ENCODE measurements around the gene GTPBP3.

GTPBP3 gene

GRCh38 chr19:17311455-17312188 lies 25.7 kb upstream of the GTPBP3 start:
- H3K4me3 ChIP-seq (ENCODE audit: low read depth, low read length), result peak overlapping the region; percentile 22
- TF ChIP-seq CTCF (conservative IDR thresholded peaks at IDR 0.05; ENCODE audit: low read depth, low read length), result no peak
- peak; percentile 87 for DNase-seq (ENCODE audit: low read depth)

DNA sequence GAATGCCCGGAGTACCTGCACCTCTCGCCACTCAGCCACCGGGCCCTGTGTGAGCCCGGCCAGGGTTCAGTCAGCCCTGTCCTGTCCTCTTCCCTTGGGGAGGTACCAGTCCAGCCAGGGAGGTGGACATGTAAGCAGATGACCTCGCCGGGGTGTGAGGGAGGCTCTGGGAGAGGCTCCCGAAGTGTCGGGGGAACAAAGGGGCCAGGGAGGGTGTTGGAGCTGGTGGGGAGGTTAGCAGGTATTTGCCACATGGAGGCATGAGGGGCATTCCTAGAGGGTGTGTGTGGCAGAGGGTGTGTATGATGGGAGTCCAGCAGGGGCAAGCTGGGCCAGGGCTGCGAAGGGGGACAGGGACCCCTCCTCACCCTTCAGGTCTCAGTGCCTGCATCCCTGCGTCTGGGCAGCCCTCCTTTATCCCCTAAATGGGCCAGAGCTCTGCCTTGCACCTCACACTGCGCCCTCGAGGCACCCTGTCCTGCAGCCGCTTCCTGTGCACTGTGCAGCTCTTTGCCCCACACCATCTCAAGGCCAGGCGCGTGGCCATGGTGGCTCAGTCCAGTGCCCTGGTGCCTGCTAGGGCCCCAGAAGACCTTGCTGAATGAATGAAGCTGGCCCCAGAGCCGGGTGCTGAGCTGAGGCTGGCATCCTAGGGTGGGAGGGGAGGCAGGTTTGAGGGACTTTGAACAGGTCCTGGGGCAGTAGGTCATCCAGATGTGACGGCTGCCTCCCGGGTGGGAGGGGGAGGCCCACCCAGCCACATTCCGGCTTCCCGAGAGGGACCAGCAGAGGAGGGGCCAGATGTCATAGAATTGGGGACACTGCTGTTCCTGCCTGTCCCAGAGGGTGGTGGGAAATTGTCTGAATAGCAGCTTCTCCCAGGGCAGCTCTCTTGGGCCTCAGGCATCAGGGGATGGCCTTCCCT lies 24.9 kb upstream of the GTPBP3 start:
- H3K4me3 ChIP-seq (ENCODE audit: low read depth, low read length), result peak overlapping the region; percentile 22
- TF ChIP-seq CTCF (conservative IDR thresholded peaks at IDR 0.05; ENCODE audit: low read depth, low read length), result no peak
- DNase-seq (ENCODE audit: low read depth), result no peak

DNA sequence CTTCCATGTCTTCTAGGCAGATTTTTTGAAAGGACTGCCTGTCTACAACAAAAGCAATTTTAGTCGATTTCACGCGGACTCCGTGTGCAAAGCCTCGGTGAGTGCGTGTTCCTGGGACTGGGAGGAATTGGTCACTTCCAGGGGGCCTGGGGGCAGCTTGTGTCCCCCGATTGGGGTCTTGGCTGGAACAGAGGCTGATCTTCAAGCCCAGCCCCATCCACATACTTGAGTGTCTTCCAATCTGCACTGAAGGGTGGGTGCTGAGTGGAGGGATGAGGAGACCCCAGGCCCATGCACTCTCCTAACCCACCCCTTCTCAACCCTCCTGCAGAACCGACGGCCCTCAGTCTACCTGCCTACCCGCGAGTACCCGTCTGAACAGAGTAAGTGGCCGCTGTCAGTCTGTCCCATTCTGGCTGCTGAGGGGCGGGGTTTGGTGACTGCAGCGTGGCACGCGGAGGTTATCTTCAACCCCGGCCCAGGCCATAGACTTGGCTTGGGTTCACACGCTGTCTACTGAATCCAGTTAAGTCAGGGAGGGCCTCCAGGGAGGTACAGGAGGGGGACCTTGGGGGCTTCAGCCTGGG lies 23.3 kb upstream of the GTPBP3 start:
- TF ChIP-seq CTCF (conservative IDR thresholded peaks at IDR 0.05; ENCODE audit: low read depth, low read length), result no peak
- H3K4me3 ChIP-seq (ENCODE audit: low read depth, low read length), result no peak overlapping the region
- DNase-seq (ENCODE audit: low read depth), result no peak

DNA sequence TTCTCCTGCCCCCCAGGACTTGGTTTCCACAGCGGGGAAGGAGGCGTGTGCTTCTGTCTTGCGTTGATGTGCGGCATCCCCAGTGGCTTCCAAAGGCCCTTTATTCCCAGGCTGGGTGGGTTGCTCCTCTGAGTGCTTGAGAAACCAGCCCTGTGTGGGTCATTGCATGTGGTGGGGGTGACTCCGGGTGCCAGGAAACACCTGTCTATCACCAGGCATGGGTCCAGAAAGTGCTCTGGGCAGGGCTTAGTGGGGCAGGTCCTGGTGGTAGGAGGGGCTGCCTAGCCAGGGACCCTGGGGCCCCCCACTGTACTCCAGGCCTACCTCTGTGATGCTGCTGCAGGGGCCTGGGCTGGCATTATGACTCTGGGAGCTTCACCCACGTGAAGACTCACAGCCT lies 18.4 kb upstream of the GTPBP3 start:
- H3K4me3 ChIP-seq (ENCODE audit: low read depth, low read length), result no peak overlapping the region
- DNase-seq (ENCODE audit: low read depth), result no peak
- no peak for TF ChIP-seq CTCF (conservative IDR thresholded peaks at IDR 0.05; ENCODE audit: low read depth, low read length)

DNA sequence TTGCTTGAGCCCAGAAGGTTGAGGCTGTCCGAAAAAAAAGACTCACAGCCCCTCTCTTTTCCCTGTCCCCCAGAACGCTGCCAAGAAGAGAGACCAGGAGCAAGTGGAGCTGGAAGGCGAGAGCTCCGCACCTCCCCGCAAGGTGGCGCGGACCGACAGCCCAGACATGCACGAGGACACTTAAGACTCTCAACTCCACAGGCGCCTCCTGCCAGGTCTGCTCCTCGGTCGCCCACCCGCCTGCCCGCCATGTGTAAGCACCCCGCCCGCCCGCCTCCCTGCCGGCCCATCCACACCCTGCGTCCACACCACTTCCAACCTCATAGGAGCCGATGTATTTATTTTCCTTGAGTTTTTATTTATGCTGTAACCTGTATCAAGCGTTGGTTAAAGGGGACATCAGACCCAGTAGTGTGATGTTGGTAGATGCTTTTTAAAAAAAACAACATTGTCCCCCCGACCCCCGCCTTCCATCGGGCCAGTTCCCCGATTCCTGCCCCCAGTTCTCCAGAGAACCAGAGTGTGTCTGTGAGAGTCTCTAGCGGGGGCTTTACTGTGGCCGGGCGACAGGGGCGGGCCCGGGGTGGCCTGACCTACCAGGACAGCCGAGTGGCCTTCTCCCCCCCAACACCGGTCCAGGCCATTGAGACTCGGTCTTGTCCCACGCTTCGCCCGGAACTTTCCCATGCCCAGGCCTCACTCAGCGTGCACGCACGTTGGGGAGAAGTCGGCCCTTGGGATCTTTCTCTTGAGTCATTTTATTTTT lies 17.7 kb upstream of the GTPBP3 start:
- no peak for DNase-seq (ENCODE audit: low read depth)
- TF ChIP-seq CTCF (conservative IDR thresholded peaks at IDR 0.05; ENCODE audit: low read depth, low read length), result no peak
- H3K4me3 ChIP-seq (ENCODE audit: low read depth, low read length), result no peak overlapping the region

- no peak for TF ChIP-seq CTCF (conservative IDR thresholded peaks at IDR 0.05; ENCODE audit: low read depth, low read length)
- no peak for DNase-seq (ENCODE audit: low read depth)
- H3K4me3 ChIP-seq (ENCODE audit: low read depth, low read length), result no peak overlapping the region
Measured at GRCh38 chr19:17320435-17320834, 16.9 kb upstream of the GTPBP3 start.
